Measurements from ENCODE around the gene SLC5A2.
"Not testable (repeated sequence)": the region's sequence is repeated elsewhere in the genome, so short reads cannot be mapped to it uniquely, and the experiment has no call there.

SLC5A2 gene

GRCh38 chr16:31528523-31529107, 45.7 kb downstream of the SLC5A2 start:
- no peak for DNase-seq (ENCODE audit: low read depth, low spot score)

GRCh38 chr16:31529108-31529936, 46.4 kb downstream of the SLC5A2 start:
- no peak for DNase-seq (ENCODE audit: low read depth, low spot score)

GRCh38 chr16:31529937-31530312, 47.0 kb downstream of the SLC5A2 start:
- DNase-seq (ENCODE audit: low read depth, low spot score) = no peak

- DNase-seq (ENCODE audit: low read depth, low spot score) = no peak
Measured at GRCh38 chr16:31530405-31530804, 47.5 kb downstream of the SLC5A2 start.

GRCh38 chr16:31531096-31531495, 48.2 kb downstream of the SLC5A2 start:
- no peak for DNase-seq (ENCODE audit: low read depth, low spot score)

GRCh38 chr16:31532120-31532519, 49.2 kb downstream of the SLC5A2 start:
- no peak for DNase-seq (ENCODE audit: low read depth, low spot score)

- no peak for DNase-seq (ENCODE audit: low read depth, low spot score)
Measured at GRCh38 chr16:31532896-31533295, 50.0 kb downstream of the SLC5A2 start.

- DNase-seq (ENCODE audit: low read depth, low spot score) = no peak
Measured at GRCh38 chr16:31535737-31536136, 52.8 kb downstream of the SLC5A2 start.

GRCh38 chr16:31536804-31537361, 54.0 kb downstream of the SLC5A2 start:
- no peak for DNase-seq (ENCODE audit: low read depth, low spot score)

- DNase-seq (ENCODE audit: low read depth, low spot score) = no peak
Measured at GRCh38 chr16:31537362-31538242, 54.7 kb downstream of the SLC5A2 start.

- not testable (repeated sequence) for DNase-seq (ENCODE audit: low read depth, low spot score)
Measured at GRCh38 chr16:31538243-31538598, 55.3 kb downstream of the SLC5A2 start.

- DNase-seq (ENCODE audit: low read depth, low spot score) = not testable (repeated sequence)
Measured at GRCh38 chr16:31539762-31540161, 56.8 kb downstream of the SLC5A2 start.
